Measurements from ENCODE around the gene TFB2M. TPM values are rescaled to one million over a fixed set of nuclear protein-coding genes. Genes with fewer than 3 reads are reported as not detected.

Gene TFB2M
- total RNA-seq, 1 donor from 2014 or later: 17.3 TPM

DNA sequence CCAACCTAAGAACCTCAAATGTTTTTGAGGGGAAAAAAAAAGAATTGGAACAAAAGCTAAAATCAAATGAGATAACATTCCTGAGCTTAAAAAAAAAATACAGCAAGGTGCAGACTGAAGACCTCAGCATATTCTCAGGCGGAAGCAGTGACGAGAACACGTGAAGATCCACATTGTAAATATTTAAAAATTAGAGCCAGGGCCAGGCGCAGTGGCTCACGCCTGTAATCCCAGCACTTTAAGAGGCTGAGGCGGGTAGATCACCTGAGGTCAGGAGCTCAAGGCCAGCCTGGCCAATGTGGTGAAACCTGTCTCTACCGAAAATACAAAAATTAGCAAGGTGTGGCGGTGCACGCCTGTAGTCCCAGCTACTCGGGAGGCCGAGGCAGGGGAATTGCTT lies 15.7 kb downstream of the TFB2M start:
- no peaks in the 10 kb centered on the region for H3K9me3 Mint-ChIP-seq (ENCODE audit: unreplicated experiment)
- peaks cover 20% of the 10 kb centered on the region for H3K79me2 ChIP-seq (ENCODE audit: insufficient read depth, low read length)
- H3K4me2 ChIP-seq (ENCODE audit: low read length): no peak overlapping the region
- peaks cover 18% of the 10 kb centered on the region for H3K36me3 Mint-ChIP-seq (ENCODE audit: low read depth, unreplicated experiment)
- H3K4me1 Mint-ChIP-seq (ENCODE audit: low read depth, unreplicated experiment): no peaks in the 10 kb centered on the region
- no peak overlapping the region for H3K27ac ChIP-seq (ENCODE audit: low read depth, low read length)
- peaks cover 20% of the 10 kb centered on the region for H3K36me3 ChIP-seq (ENCODE audit: insufficient read depth, low read length)
- H3K9ac ChIP-seq (ENCODE audit: low read length): no peak overlapping the region
- no peaks in the 10 kb centered on the region for H3K4me1 ChIP-seq (ENCODE audit: insufficient read depth, low read length)
- H3K4me3 Mint-ChIP-seq (ENCODE audit: unreplicated experiment): no peak overlapping the region
- no peaks in the 10 kb centered on the region for H3K9me3 ChIP-seq (ENCODE audit: insufficient read depth, low read depth, low read length)
- no peaks in the 10 kb centered on the region for H3K27me3 Mint-ChIP-seq (ENCODE audit: low read depth, unreplicated experiment)
- TF ChIP-seq, protein P1, sequence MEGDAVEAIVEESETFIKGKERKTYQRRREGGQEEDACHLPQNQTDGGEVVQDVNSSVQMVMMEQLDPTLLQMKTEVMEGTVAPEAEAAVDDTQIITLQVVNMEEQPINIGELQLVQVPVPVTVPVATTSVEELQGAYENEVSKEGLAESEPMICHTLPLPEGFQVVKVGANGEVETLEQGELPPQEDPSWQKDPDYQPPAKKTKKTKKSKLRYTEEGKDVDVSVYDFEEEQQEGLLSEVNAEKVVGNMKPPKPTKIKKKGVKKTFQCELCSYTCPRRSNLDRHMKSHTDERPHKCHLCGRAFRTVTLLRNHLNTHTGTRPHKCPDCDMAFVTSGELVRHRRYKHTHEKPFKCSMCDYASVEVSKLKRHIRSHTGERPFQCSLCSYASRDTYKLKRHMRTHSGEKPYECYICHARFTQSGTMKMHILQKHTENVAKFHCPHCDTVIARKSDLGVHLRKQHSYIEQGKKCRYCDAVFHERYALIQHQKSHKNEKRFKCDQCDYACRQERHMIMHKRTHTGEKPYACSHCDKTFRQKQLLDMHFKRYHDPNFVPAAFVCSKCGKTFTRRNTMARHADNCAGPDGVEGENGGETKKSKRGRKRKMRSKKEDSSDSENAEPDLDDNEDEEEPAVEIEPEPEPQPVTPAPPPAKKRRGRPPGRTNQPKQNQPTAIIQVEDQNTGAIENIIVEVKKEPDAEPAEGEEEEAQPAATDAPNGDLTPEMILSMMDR (IDR thresholded peaks at IDR 0.05; ENCODE audit: insufficient read depth, low read depth, low read length): no peak
- TF ChIP-seq EZH2 (IDR thresholded peaks at IDR 0.05; ENCODE audit: insufficient read depth, low read length): no peak
- H3K27ac Mint-ChIP-seq (ENCODE audit: unreplicated experiment): no peak overlapping the region
- H3K4me3 ChIP-seq (ENCODE audit: insufficient read depth, low read depth, low read length): no peak overlapping the region
- H2AFZ ChIP-seq (ENCODE audit: low read depth, low read length): no peak overlapping the region
- DNase-seq (ENCODE audit: low read depth): no peak
- H4K20me1 ChIP-seq (ENCODE audit: insufficient read depth, low read length): peaks cover 22% of the 10 kb centered on the region
- FAIRE-seq: no peak
- H3K27me3 ChIP-seq (ENCODE audit: insufficient read depth, low read length): no peaks in the 10 kb centered on the region

DNA sequence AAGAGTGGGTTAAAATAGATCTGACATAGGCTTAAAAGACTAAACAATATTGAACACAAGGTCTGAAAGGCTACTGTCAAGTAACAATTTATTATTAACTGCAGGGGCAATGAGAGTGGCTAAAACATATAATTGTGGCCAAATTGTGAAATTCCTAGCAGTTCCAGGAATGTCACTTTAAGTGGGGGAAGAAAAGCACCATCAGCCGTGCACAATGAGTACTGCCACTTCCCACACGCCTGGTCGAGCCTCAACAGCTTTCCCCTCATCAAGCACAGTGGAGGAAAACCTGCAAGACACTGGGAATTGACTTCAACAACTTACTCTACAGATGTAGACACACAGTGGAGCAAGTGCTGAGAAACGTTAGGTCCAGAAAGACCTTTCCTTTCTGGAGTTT lies 16.4 kb downstream of the TFB2M start:
- H3K27me3 Mint-ChIP-seq (ENCODE audit: low read depth, unreplicated experiment): no peaks in the 10 kb centered on the region
- no peak overlapping the region for H3K4me3 Mint-ChIP-seq (ENCODE audit: unreplicated experiment)
- DNase-seq (ENCODE audit: low read depth) (no peak), FAIRE-seq (no peak)
- no peaks in the 10 kb centered on the region for H3K9me3 Mint-ChIP-seq (ENCODE audit: unreplicated experiment)
- H3K4me1 ChIP-seq (ENCODE audit: insufficient read depth, low read length): no peaks in the 10 kb centered on the region
- H3K36me3 ChIP-seq (ENCODE audit: insufficient read depth, low read length): peaks cover 16% of the 10 kb centered on the region
- no peak overlapping the region for H3K9ac ChIP-seq (ENCODE audit: low read length)
- H4K20me1 ChIP-seq (ENCODE audit: insufficient read depth, low read length): peaks cover 22% of the 10 kb centered on the region
- H3K4me1 Mint-ChIP-seq (ENCODE audit: low read depth, unreplicated experiment): no peaks in the 10 kb centered on the region
- no peak overlapping the region for H2AFZ ChIP-seq (ENCODE audit: low read depth, low read length)
- peaks cover 13% of the 10 kb centered on the region for H3K36me3 Mint-ChIP-seq (ENCODE audit: low read depth, unreplicated experiment)
- no peaks in the 10 kb centered on the region for H3K27me3 ChIP-seq (ENCODE audit: insufficient read depth, low read length)
- no peak overlapping the region for H3K4me2 ChIP-seq (ENCODE audit: low read length)
- H3K79me2 ChIP-seq (ENCODE audit: insufficient read depth, low read length): peaks cover 16% of the 10 kb centered on the region
- no peaks in the 10 kb centered on the region for H3K9me3 ChIP-seq (ENCODE audit: insufficient read depth, low read depth, low read length)
- no peak overlapping the region for H3K4me3 ChIP-seq (ENCODE audit: insufficient read depth, low read depth, low read length)
- H3K27ac Mint-ChIP-seq (ENCODE audit: unreplicated experiment): no peak overlapping the region
- no peak for TF ChIP-seq EZH2 (IDR thresholded peaks at IDR 0.05; ENCODE audit: insufficient read depth, low read length)
- TF ChIP-seq, protein P1 (IDR thresholded peaks at IDR 0.05; ENCODE audit: insufficient read depth, low read depth, low read length): no peak
- no peak overlapping the region for H3K27ac ChIP-seq (ENCODE audit: low read depth, low read length)

DNA sequence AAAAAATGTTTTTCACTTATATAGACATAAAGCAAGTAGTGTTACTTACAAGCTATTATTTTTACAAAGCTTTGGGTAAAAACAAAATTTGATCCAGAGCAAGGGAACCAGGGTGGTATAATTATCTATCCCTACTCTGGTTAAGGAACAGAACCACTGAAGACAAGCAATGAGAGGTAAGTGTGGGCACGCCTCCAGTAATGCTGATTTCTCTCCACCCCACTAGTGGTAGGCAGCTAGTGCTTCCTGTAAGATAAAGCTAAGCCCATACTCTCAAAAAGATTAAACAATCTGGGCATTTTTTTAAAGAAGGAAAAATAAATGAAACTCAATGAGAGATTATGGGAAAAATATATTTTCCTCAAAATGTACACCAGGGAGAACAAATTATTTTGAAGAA lies 22.1 kb downstream of the TFB2M start:
- H3K27me3 Mint-ChIP-seq (ENCODE audit: low read depth, unreplicated experiment): no peaks in the 10 kb centered on the region
- Histone ChIP-seq H3K36me3 (ENCODE audit: insufficient read depth, low read length) (peaks cover 28% of the 10 kb centered on the region), H3K9ac (ENCODE audit: low read length) (no peak overlapping the region), H3K27me3 (ENCODE audit: insufficient read depth, low read length) (no peaks in the 10 kb centered on the region), H3K9me3 (ENCODE audit: insufficient read depth, low read depth, low read length) (no peaks in the 10 kb centered on the region), H3K27ac (ENCODE audit: low read depth, low read length) (no peak overlapping the region), H2AFZ (ENCODE audit: low read depth, low read length) (no peak overlapping the region), H3K4me1 (ENCODE audit: insufficient read depth, low read length) (no peaks in the 10 kb centered on the region), H3K79me2 (ENCODE audit: insufficient read depth, low read length) (no peaks in the 10 kb centered on the region), H4K20me1 (ENCODE audit: insufficient read depth, low read length) (no peaks in the 10 kb centered on the region), H3K4me3 (ENCODE audit: insufficient read depth, low read depth, low read length) (no peak overlapping the region), H3K4me2 (ENCODE audit: low read length) (no peak overlapping the region)
- H3K27ac Mint-ChIP-seq (ENCODE audit: unreplicated experiment): no peak overlapping the region
- no peak for FAIRE-seq
- no peaks in the 10 kb centered on the region for H3K4me1 Mint-ChIP-seq (ENCODE audit: low read depth, unreplicated experiment)
- TF ChIP-seq, protein P1 (IDR thresholded peaks at IDR 0.05; ENCODE audit: insufficient read depth, low read depth, low read length): no peak
- no peak for TF ChIP-seq EZH2 (IDR thresholded peaks at IDR 0.05; ENCODE audit: insufficient read depth, low read length)
- no peak overlapping the region for H3K4me3 Mint-ChIP-seq (ENCODE audit: unreplicated experiment)
- H3K36me3 Mint-ChIP-seq (ENCODE audit: low read depth, unreplicated experiment): peaks cover 9% of the 10 kb centered on the region
- no peaks in the 10 kb centered on the region for H3K9me3 Mint-ChIP-seq (ENCODE audit: unreplicated experiment)
- DNase-seq (ENCODE audit: low read depth): no peak
